H1 (cell line): ENCODE data around the gene KCNV2. TPM values are rescaled to one million over a fixed set of nuclear protein-coding genes. Genes with fewer than 3 reads are reported as not detected.

Experiments used
- CTCF ChIA-PET: fragments of 300-600 bp; sonication (Branson Sonifier 250); formaldehyde crosslinking; loops from one replicate; lab custom pipeline; 2021; ENCODE audit not compliant: partially characterized antibody; lab: Charles Lee
- POLR2A ChIA-PET: fragments of 300-600 bp; sonication (Branson Sonifier 250); formaldehyde crosslinking; loops from one replicate; lab custom pipeline; 2021; ENCODE audit warnings: inconsistent platforms; ENCODE audit not compliant: partially characterized antibody; lab: Charles Lee
- DNase-seq, 2 experiments: peaks; one replicate each; pipeline versions ENCODE4 v3.0.0 to v3.0.0-alpha.2; 2010 to 2022; ENCODE audit warnings: low spot score in 2 of 2, low read depth in 1 of 2, mixed read lengths in 1 of 2
- FAIRE-seq: peaks from 2 replicates; lab custom pipeline; 2011; peaks lifted over from hg19 to GRCh38; lab: Jason Lieb, UNC
- H2AFZ ChIP-seq: 2 replicates; pipeline ENCODE4 v1.8.1; 2012; ENCODE audit warnings: low read length, inconsistent platforms
- H2AK5ac ChIP-seq: 2 replicates; pipeline ENCODE4 v1.6.1; 2013; ENCODE audit warnings: low read depth, low read length
- H2BK120ac ChIP-seq: replicated peaks from 2 replicates; pipeline ENCODE3; 2013; ENCODE audit warnings: low read depth, low read length, inconsistent platforms
- H2BK12ac ChIP-seq: 2 replicates; pipeline ENCODE4 v1.6.1; 2013; ENCODE audit warnings: low read depth, low read length
- H2BK15ac ChIP-seq: 2 replicates; pipeline ENCODE4 v1.6.1; 2013; ENCODE audit warnings: low read length
- H2BK20ac ChIP-seq: 2 replicates; pipeline ENCODE4 v1.6.1; 2013; ENCODE audit warnings: low read length
- H2BK5ac ChIP-seq: 2 replicates; pipeline ENCODE4 v1.6.1; 2013; ENCODE audit warnings: low read depth, low read length
- H3K14ac ChIP-seq: 2 replicates; pipeline ENCODE4 v1.6.1; 2013; ENCODE audit warnings: inconsistent platforms; ENCODE audit not compliant: insufficient read length
- H3K18ac ChIP-seq: 2 replicates; pipeline ENCODE4 v1.6.1; 2013; ENCODE audit warnings: low read length; ENCODE audit errors: extremely low read depth
- H3K23ac ChIP-seq: 2 replicates; pipeline ENCODE4 v1.6.1; 2013; ENCODE audit warnings: inconsistent platforms; ENCODE audit not compliant: insufficient read length
- H3K23me2 ChIP-seq: 2 replicates; pipeline ENCODE4 v1.6.1; 2013; ENCODE audit warnings: low read depth, low read length
- H3K27ac ChIP-seq: 2 replicates; pipeline ENCODE4 v1.6.1; 2011; ENCODE audit warnings: low read depth, low read length, inconsistent platforms
- H3K27me3 ChIP-seq, 4 experiments: replicated peaks in 1 of 4; 1 replicate in 1 of 4; 2 replicates in 3 of 4; pipeline versions ENCODE4 v1.6.1 to v1.8.1; 2011 to 2013; ENCODE audit warnings: low read length in 3 of 4, mild to moderate bottlenecking in 3 of 4, inconsistent platforms in 2 of 4, mixed read lengths in 2 of 4, moderate library complexity in 1 of 4; ENCODE audit not compliant: control insufficient read depth in 3 of 4, insufficient read depth in 3 of 4; ENCODE audit errors: extremely low read depth in 1 of 4
- H3K36me3 ChIP-seq, 4 experiments: 2 replicates each; pipeline versions ENCODE4 v1.6.1 to v1.8.1; 2011 to 2013; ENCODE audit warnings: mild to moderate bottlenecking in 4 of 4, low read length in 3 of 4, moderate library complexity in 2 of 4, control low read depth in 1 of 4, inconsistent platforms in 1 of 4; ENCODE audit not compliant: insufficient read depth in 4 of 4, control insufficient read depth in 2 of 4
- H3K4ac ChIP-seq: replicated peaks from 2 replicates; pipeline ENCODE3; 2013; ENCODE audit warnings: low read length, low read depth, mixed read lengths, inconsistent platforms; ENCODE audit not compliant: insufficient read length
- H3K4me1 ChIP-seq, 4 experiments: replicated peaks in 1 of 4; 1 replicate in 1 of 4; 2 replicates in 3 of 4; pipeline versions ENCODE4 v1.6.1 to v1.8.1; 2011 to 2013; ENCODE audit warnings: low read length in 3 of 4, inconsistent platforms in 2 of 4, mixed read lengths in 1 of 4; ENCODE audit not compliant: insufficient read depth in 4 of 4, control insufficient read depth in 3 of 4
- H3K4me2 ChIP-seq, 2 experiments: 2 replicates each; pipeline versions ENCODE4 v1.6.1 to v1.8.1; 2011 to 2013; ENCODE audit warnings: low read depth in 2 of 2, low read length in 2 of 2, control low read depth in 1 of 2, inconsistent platforms in 1 of 2, mild to moderate bottlenecking in 1 of 2; ENCODE audit not compliant: insufficient read depth in 1 of 2
- H3K4me3 ChIP-seq, 4 experiments: fragments of 200-600, 300-600 bp in 1 of 4; sonication (generic), shearing (Covaris generic), sonication (Bioruptor Twin) in 1 of 4; 2 replicates each; pipeline versions ENCODE4 v1.5.1 to v1.8.1; 2011 to 2016; ENCODE audit warnings: low read length in 4 of 4, low read depth in 3 of 4, control low read depth in 2 of 4, inconsistent platforms in 2 of 4, mild to moderate bottlenecking in 2 of 4, mixed read lengths in 1 of 4, moderate library complexity in 1 of 4; ENCODE audit not compliant: insufficient read depth in 2 of 4; ENCODE audit errors: extremely low read depth in 1 of 4
- H3K56ac ChIP-seq: replicated peaks from 2 replicates; pipeline ENCODE3; 2013; ENCODE audit warnings: low read depth, mild to moderate bottlenecking, mixed read lengths, low read length, inconsistent platforms; ENCODE audit not compliant: insufficient read length
- H3K79me1 ChIP-seq: 2 replicates; pipeline ENCODE4 v1.6.1; 2013; ENCODE audit warnings: low read depth, low read length, control low read depth
- H3K79me2 ChIP-seq, 2 experiments: 2 replicates each; pipeline versions ENCODE4 v1.6.1 to v1.8.1; 2012 to 2013; ENCODE audit warnings: low read length in 2 of 2, mild to moderate bottlenecking in 2 of 2, inconsistent platforms in 1 of 2; ENCODE audit not compliant: insufficient read depth in 2 of 2, control insufficient read depth in 1 of 2
- H3K9ac ChIP-seq, 4 experiments: replicated peaks in 1 of 4; 1 replicate in 1 of 4; 2 replicates in 3 of 4; pipeline versions ENCODE4 v1.6.1 to v1.8.1; 2011 to 2013; ENCODE audit warnings: low read depth in 3 of 4, low read length in 3 of 4, control low read depth in 2 of 4, mild to moderate bottlenecking in 2 of 4, moderate library complexity in 2 of 4, inconsistent platforms in 1 of 4; ENCODE audit errors: extremely low read depth in 1 of 4
- H3K9me3 ChIP-seq, 2 experiments: 2 replicates each; pipeline versions ENCODE4 v1.6.1 to v1.8.1; 2012 to 2013; ENCODE audit warnings: mild to moderate bottlenecking in 2 of 2, moderate library complexity in 2 of 2, control low read depth in 1 of 2, inconsistent platforms in 1 of 2, low read depth in 1 of 2, low read length in 1 of 2, mixed read lengths in 1 of 2; ENCODE audit not compliant: insufficient read depth in 2 of 2
- H4K20me1 ChIP-seq, 2 experiments: replicated peaks in 1 of 2; 2 replicates each; pipeline versions ENCODE3 to v1.8.1; 2011 to 2013; ENCODE audit warnings: inconsistent platforms in 2 of 2, low read length in 2 of 2, mild to moderate bottlenecking in 1 of 2; ENCODE audit not compliant: insufficient read depth in 2 of 2, control insufficient read depth in 1 of 2
- H4K5ac ChIP-seq: 2 replicates; pipeline ENCODE4 v1.6.1; 2013; ENCODE audit warnings: low read length, low read depth, mixed read lengths, inconsistent platforms; ENCODE audit not compliant: insufficient read length
- H4K8ac ChIP-seq: 2 replicates; pipeline ENCODE4 v1.8.0; 2013; ENCODE audit warnings: mild to moderate bottlenecking, moderate library complexity, low read length, inconsistent platforms; ENCODE audit not compliant: insufficient read depth; ENCODE audit errors: extremely low read depth
- H4K91ac ChIP-seq: replicated peaks from 2 replicates; pipeline ENCODE3; 2013; ENCODE audit warnings: low read length, mixed read lengths, inconsistent platforms; ENCODE audit not compliant: insufficient read length
- BCL11A ChIP-seq, 2 experiments: IDR thresholded peaks; one replicate each; pipeline ENCODE4 v1.6.1; 2011; ENCODE audit warnings: low read depth in 2 of 2, low read length in 2 of 2, mild to moderate bottlenecking in 2 of 2
- BRCA1 ChIP-seq: IDR thresholded peaks from 2 replicates; pipeline ENCODE4 v1.6.1; 2012; ENCODE audit warnings: low read depth, low read length, improper control_type of control experiment
- CHD2 ChIP-seq: IDR thresholded peaks from 2 replicates; pipeline ENCODE4 v1.6.1; 2012; ENCODE audit warnings: low read length, improper control_type of control experiment
- FOSL1 ChIP-seq: IDR thresholded peaks from 2 replicates; pipeline ENCODE4 v1.6.1; 2011; ENCODE audit warnings: mild to moderate bottlenecking, low read depth, low read length, moderate library complexity; ENCODE audit not compliant: insufficient read depth
- HDAC2 ChIP-seq, 2 experiments: fragments of 300-600 bp in 1 of 2; sonication (generic) in 1 of 2; IDR thresholded peaks; 2 replicates each; pipeline ENCODE4 v1.6.1; 2011 to 2012; ENCODE audit warnings: low read depth in 2 of 2, low read length in 2 of 2, mild to moderate bottlenecking in 2 of 2, moderate library complexity in 2 of 2, borderline replicate concordance in 1 of 2, inconsistent platforms in 1 of 2
- JUND ChIP-seq: IDR thresholded peaks from 2 replicates; pipeline ENCODE4 v1.6.1; 2011; ENCODE audit warnings: mild to moderate bottlenecking, improper control_type of control experiment, low read length
- POLR2AphosphoS5 ChIP-seq: IDR thresholded peaks from 2 replicates; pipeline ENCODE4 v1.6.1; 2011; ENCODE audit warnings: low read depth, low read length
- RFX5 ChIP-seq: IDR thresholded peaks from 2 replicates; pipeline ENCODE4 v1.6.1; 2011; ENCODE audit warnings: low read depth, low read length, improper control_type of control experiment, borderline replicate concordance
- RNF2 ChIP-seq: fragments of 200-900, 300-1000 bp; sonication (generic); IDR thresholded peaks from 2 replicates; pipeline ENCODE4 v1.7.1; 2016; ENCODE audit warnings: borderline replicate concordance, low read depth, mild to moderate bottlenecking, antibody characterized with exemption, low read length; ENCODE audit not compliant: poor library complexity, severe bottlenecking; ENCODE audit errors: missing control alignments
- SRF ChIP-seq: IDR thresholded peaks from 2 replicates; pipeline ENCODE4 v1.6.1; 2011; ENCODE audit warnings: mild to moderate bottlenecking, low read depth, low read length, moderate library complexity
- ZNF274 ChIP-seq: IDR thresholded peaks from 2 replicates; pipeline ENCODE4 v1.7.0; 2012; ENCODE audit warnings: low read length, borderline replicate concordance; ENCODE audit errors: extremely low read depth
- polyA plus RNA-seq, 7 experiments: library from polyadenylated mRNA; depleted of rRNA in 3 of 7; stranded (reverse) in 5 of 7; unstranded in 2 of 7; fragments of >200 nt in 5 of 7; fragments of 200-250 nt in 2 of 7; gene quantifications; 1 replicate in 5 of 7; 2 replicates in 1 of 7; 4 replicates in 1 of 7; pipeline versions ENCODE4 v1.2.1 to v1.2.3, GENCODE V29; 2011 to 2013; ENCODE audit warnings: missing spikeins in 2 of 7, mixed read lengths in 2 of 7
- total RNA-seq: library from RNA; stranded (reverse); fragmentation: NEBNext Ultra II Directional; extraction: Animal tissue kit (Norgen Biotek cat#: 25700); gene quantifications from 2 replicates; pipeline ENCODE4 v1.2.1, GENCODE V29; 2021

KCNV2 gene
- total and polyA plus RNA-seq, 2 of the 8 experiments (the other 6 are each of a cell fraction or from before 2014, with no cell fraction given) = not detected

GRCh38 chr9:2704504-2704903 lies 12.8 kb upstream of the KCNV2 start:
- no peaks in the 10 kb centered on the region for H3K79me1 ChIP-seq
- no peak overlapping the region for H3K27ac ChIP-seq
- H2AFZ ChIP-seq = no peak overlapping the region
- no peak overlapping the region for H4K91ac ChIP-seq
- FAIRE-seq (no peak), DNase-seq (no peak)
- no peak overlapping the region for H4K8ac ChIP-seq
- H2BK15ac ChIP-seq = no peak overlapping the region
- H3K4me3 ChIP-seq = no peak overlapping the region
- no peaks in the 10 kb centered on the region for H3K79me2 ChIP-seq
- H3K4me2 ChIP-seq = no peak overlapping the region
- no peaks in the 10 kb centered on the region for H3K36me3 ChIP-seq
- H3K14ac ChIP-seq = no peak overlapping the region
- H2BK20ac ChIP-seq = no peak overlapping the region
- H3K9ac ChIP-seq = no peak overlapping the region
- no peak overlapping the region for H2BK120ac ChIP-seq
- H3K23me2 ChIP-seq = no peaks in the 10 kb centered on the region
- H3K56ac ChIP-seq = no peak overlapping the region
- no peak overlapping the region for H3K18ac ChIP-seq
- peaks cover 0 to 13% (median 12%) of the 10 kb centered on the region in 4 experiments; a peak in 5 of 7 replicates for H3K4me1 ChIP-seq
- POLR2A ChIA-PET = no interaction called here
- H3K27me3 ChIP-seq = no peaks in the 10 kb centered on the region
- no peak overlapping the region for H2BK12ac ChIP-seq
- H3K9me3 ChIP-seq = no peaks in the 10 kb centered on the region
- H3K23ac ChIP-seq = no peak overlapping the region
- no peak overlapping the region for H2AK5ac ChIP-seq
- H4K20me1 ChIP-seq = no peaks in the 10 kb centered on the region
- H2BK5ac ChIP-seq = no peak overlapping the region
- no peak for TF ChIP-seq SRF
- no peak for TF ChIP-seq FOSL1
- no peak for TF ChIP-seq CHD2
- TF ChIP-seq ZNF274 = no peak
- no peak for TF ChIP-seq POLR2AphosphoS5
- TF ChIP-seq JUND = no peak
- no peak for TF ChIP-seq RFX5
- TF ChIP-seq BRCA1 = no peak
- no peak for TF ChIP-seq RNF2
- TF ChIP-seq BCL11A (IDR thresholded peaks at IDR 0.05; ENCODE audit: low read depth in 2 of 2, low read length in 2 of 2) = no peak
- TF ChIP-seq HDAC2 (IDR thresholded peaks at IDR 0.05; ENCODE audit: borderline replicate concordance in 1 of 2, low read depth in 2 of 2, low read length in 2 of 2) = no peak
- H4K5ac ChIP-seq = no peak overlapping the region
- H3K4ac ChIP-seq = no peak overlapping the region
- CTCF ChIA-PET = interaction anchor here (0.7 to 1.0 kb wide), 2 partner anchors 21 to 255 kb away, joined by 3 read pairs; no protein-coding TSS in a partner anchor
